GM18868 (cell line): Measurements from ENCODE around the gene DIP2C.

Experiments used
- ATAC-seq: cut with Tn5 transposase; IDR thresholded peaks from one replicate; pipeline ENCODE4 v1.9.1; 2021; ENCODE audit warnings: mild to moderate bottlenecking, moderate library complexity; ENCODE audit not compliant: unreplicated experiment

The DIP2C gene

GRCh38 chr10:677750-678661 is 11.5 kb downstream of the DIP2C start:
- ATAC-seq, result peak; percentile 42

GRCh38 chr10:677038-677437 is 12.4 kb downstream of the DIP2C start:
- ATAC-seq, result no peak

- peak; percentile 74 for ATAC-seq
Observed at GRCh38 chr10:676178-676577, 13.3 kb downstream of the DIP2C start.

- ATAC-seq, result no peak
Observed at GRCh38 chr10:675532-675931, 13.9 kb downstream of the DIP2C start.

- ATAC-seq, result no peak
Observed at GRCh38 chr10:673492-673891, 16.0 kb downstream of the DIP2C start.

- no peak for ATAC-seq
Observed at GRCh38 chr10:672992-673391, 16.5 kb downstream of the DIP2C start.

GRCh38 chr10:672203-672602 is 17.3 kb downstream of the DIP2C start:
- ATAC-seq, result no peak

GRCh38 chr10:670990-671389 is 18.5 kb downstream of the DIP2C start:
- ATAC-seq, result no peak

- ATAC-seq, result no peak
Observed at GRCh38 chr10:670038-670437, 19.4 kb downstream of the DIP2C start.

- no peak for ATAC-seq
Observed at GRCh38 chr10:668786-669485, 20.5 kb downstream of the DIP2C start.

GRCh38 chr10:667602-668143 is 21.8 kb downstream of the DIP2C start:
- ATAC-seq, result no peak

- no peak for ATAC-seq
Observed at GRCh38 chr10:667096-667495, 22.4 kb downstream of the DIP2C start.

GRCh38 chr10:666237-667012 is 23.0 kb downstream of the DIP2C start:
- no peak for ATAC-seq

GRCh38 chr10:665579-666091 is 23.8 kb downstream of the DIP2C start:
- no peak for ATAC-seq

- no peak for ATAC-seq
Observed at GRCh38 chr10:664893-665292, 24.6 kb downstream of the DIP2C start.

GRCh38 chr10:664301-664700 is 25.2 kb downstream of the DIP2C start:
- no peak for ATAC-seq

GRCh38 chr10:663831-664251 is 25.6 kb downstream of the DIP2C start:
- no peak for ATAC-seq

GRCh38 chr10:663466-663751 is 26.1 kb downstream of the DIP2C start:
- ATAC-seq, result no peak

- no peak for ATAC-seq
Observed at GRCh38 chr10:662686-663465, 26.6 kb downstream of the DIP2C start.

GRCh38 chr10:662223-662605 is 27.3 kb downstream of the DIP2C start:
- no peak for ATAC-seq
